Iris pigment epithelial cell (primary cell): Measurements from ENCODE around the gene MYL5.
"Not testable (repeated sequence)": the region's sequence is repeated elsewhere in the genome, so short reads cannot be mapped to it uniquely, and the experiment has no call there.

Experiments
- DNase-seq: peaks from one replicate; pipeline ENCODE4 v3.0.0-alpha.2; 2011; ENCODE audit warnings: low read depth

The MYL5 gene

GRCh38 chr4:656436-657337 lies 17.7 kb upstream of the MYL5 start:
- DNase-seq: no peak

- no peak for DNase-seq
Observed at GRCh38 chr4:657338-657833, 17.0 kb upstream of the MYL5 start.

- DNase-seq: no peak
Observed at GRCh38 chr4:657834-658667, 16.3 kb upstream of the MYL5 start.

- DNase-seq: no peak
Observed at GRCh38 chr4:658681-659667, 15.4 kb upstream of the MYL5 start.

GRCh38 chr4:659851-660250 lies 14.5 kb upstream of the MYL5 start:
- DNase-seq: no peak

GRCh38 chr4:660401-660800 lies 13.9 kb upstream of the MYL5 start:
- DNase-seq: no peak

- DNase-seq: no peak
Observed at GRCh38 chr4:661231-661630, 13.1 kb upstream of the MYL5 start.

- DNase-seq: no peak
Observed at GRCh38 chr4:661881-662761, 12.2 kb upstream of the MYL5 start.

- DNase-seq: no peak
Observed at GRCh38 chr4:663046-663437, 11.3 kb upstream of the MYL5 start.

GRCh38 chr4:663438-664428 lies 10.6 kb upstream of the MYL5 start:
- no peak for DNase-seq

GRCh38 chr4:664713-665231 lies 9.6 kb upstream of the MYL5 start:
- DNase-seq: no peak

- DNase-seq: no peak
Observed at GRCh38 chr4:665381-665750, 9.0 kb upstream of the MYL5 start.

GRCh38 chr4:665751-666435 lies 8.4 kb upstream of the MYL5 start:
- no peak for DNase-seq

GRCh38 chr4:666436-666810 lies 7.9 kb upstream of the MYL5 start:
- no peak for DNase-seq

GRCh38 chr4:666822-667544 lies 7.4 kb upstream of the MYL5 start:
- no peak for DNase-seq

GRCh38 chr4:667545-667925 lies 6.8 kb upstream of the MYL5 start:
- DNase-seq: no peak

- DNase-seq: not testable (repeated sequence)
Observed at GRCh38 chr4:668219-668618, 6.1 kb upstream of the MYL5 start.
